ENCODE results near the gene MPHOSPH10. TPM values are rescaled to one million over a fixed set of nuclear protein-coding genes. Genes with fewer than 3 reads are reported as not detected.

Gene MPHOSPH10
- total RNA-seq, 3 donors from 2014 or later, result 24.8 to 32.1 (median 27.5) TPM

GRCh38 chr2:71108091-71108490, 22.3 kb upstream of the MPHOSPH10 start:
- no peaks in the 10 kb centered on the region for H3K4me1 ChIP-seq
- intact Hi-C loops (cut with DNase I; ENCODE audit: low total_unique reads), result no loop called here
- no peaks in the 10 kb centered on the region for H3K36me3 ChIP-seq
- H3K27me3 ChIP-seq, result no peaks in the 10 kb centered on the region
- H3K4me3 ChIP-seq, result no peak overlapping the region
- H3K9me3 ChIP-seq, result no peaks in the 10 kb centered on the region
- no peak for DNase-seq (ENCODE audit: low spot score in 2 of 2)
- TF ChIP-seq POLR2AphosphoS5 (IDR thresholded peaks at IDR 0.05) (no peak), CTCF (IDR thresholded peaks at IDR 0.05) (no peak), POLR2A (IDR thresholded peaks at IDR 0.05) (no peak)
- no peak overlapping the region for H3K27ac ChIP-seq

GRCh38 chr2:71113843-71114242, 16.6 kb upstream of the MPHOSPH10 start:
- Histone ChIP-seq H3K4me3 (no peak overlapping the region), H3K4me1 (no peaks in the 10 kb centered on the region), H3K9me3 (no peaks in the 10 kb centered on the region), H3K27ac (no peak overlapping the region), H3K27me3 (no peaks in the 10 kb centered on the region), H3K36me3 (no peaks in the 10 kb centered on the region)
- no peak for DNase-seq (ENCODE audit: low spot score in 2 of 2)
- no peak for TF ChIP-seq POLR2AphosphoS5 (IDR thresholded peaks at IDR 0.05)
- TF ChIP-seq POLR2A (IDR thresholded peaks at IDR 0.05), result no peak
- no peak for TF ChIP-seq CTCF (IDR thresholded peaks at IDR 0.05)
- intact Hi-C loops (cut with DNase I; ENCODE audit: low total_unique reads), result loop anchor here (5.0 kb wide), 1 partner anchor 728 kb away; no protein-coding TSS in a partner anchor

GRCh38 chr2:71117063-71117462, 13.4 kb upstream of the MPHOSPH10 start:
- Histone ChIP-seq H3K27me3 (no peaks in the 10 kb centered on the region), H3K27ac (no peak overlapping the region), H3K9me3 (no peaks in the 10 kb centered on the region), H3K4me3 (no peak overlapping the region), H3K4me1 (peaks cover 0 to 3% of the 10 kb centered on the region in 2 donors), H3K36me3 (no peaks in the 10 kb centered on the region)
- DNase-seq (ENCODE audit: low spot score in 2 of 2), result no peak
- TF ChIP-seq CTCF (IDR thresholded peaks at IDR 0.05), result no peak
- no peak for TF ChIP-seq POLR2AphosphoS5 (IDR thresholded peaks at IDR 0.05)
- no peak for TF ChIP-seq POLR2A (IDR thresholded peaks at IDR 0.05)
- intact Hi-C loops (cut with DNase I; ENCODE audit: low total_unique reads), result no loop called here

- TF ChIP-seq CTCF (IDR thresholded peaks at IDR 0.05) (no peak), POLR2A (IDR thresholded peaks at IDR 0.05) (no peak), POLR2AphosphoS5 (IDR thresholded peaks at IDR 0.05) (no peak)
- Histone ChIP-seq H3K27ac (no peak overlapping the region), H3K9me3 (no peaks in the 10 kb centered on the region), H3K27me3 (no peaks in the 10 kb centered on the region), H3K4me1 (peaks cover 0 to 3% of the 10 kb centered on the region in 2 donors), H3K36me3 (peaks cover 5% of the 10 kb centered on the region), H3K4me3 (no peak overlapping the region)
- DNase-seq (ENCODE audit: low spot score in 2 of 2), result no peak
- intact Hi-C loops (cut with DNase I; ENCODE audit: low total_unique reads), result no loop called here
These were observed 10.2 kb upstream of the MPHOSPH10 start for GRCh38 chr2:71120195-71120594.

- no peak overlapping the region for H3K4me3 ChIP-seq
- no peaks in the 10 kb centered on the region for H3K9me3 ChIP-seq
- peaks cover 0 to 3% of the 10 kb centered on the region in 2 donors for H3K4me1 ChIP-seq
- no peak overlapping the region for H3K27ac ChIP-seq
- DNase-seq (ENCODE audit: low spot score in 2 of 2), result no peak
- peaks cover 5% of the 10 kb centered on the region for H3K36me3 ChIP-seq
- H3K27me3 ChIP-seq, result no peaks in the 10 kb centered on the region
- intact Hi-C loops (cut with DNase I; ENCODE audit: low total_unique reads), result no loop called here
- TF ChIP-seq POLR2A (IDR thresholded peaks at IDR 0.05) (no peak), POLR2AphosphoS5 (IDR thresholded peaks at IDR 0.05) (no peak), CTCF (IDR thresholded peaks at IDR 0.05) (no peak)
These were observed 9.0 kb upstream of the MPHOSPH10 start for GRCh38 chr2:71121479-71121878.

All from breast epithelium (tissue), 4 donors.